GM18526 (cell line): ENCODE data around the gene PRSS8.

Experiments
- POLR2A ChIP-seq: IDR thresholded peaks from 3 replicates; pipeline ENCODE4 v1.6.1; 2011; ENCODE audit not compliant: insufficient read length; ENCODE audit errors: extremely low read depth

PRSS8 gene

DNA sequence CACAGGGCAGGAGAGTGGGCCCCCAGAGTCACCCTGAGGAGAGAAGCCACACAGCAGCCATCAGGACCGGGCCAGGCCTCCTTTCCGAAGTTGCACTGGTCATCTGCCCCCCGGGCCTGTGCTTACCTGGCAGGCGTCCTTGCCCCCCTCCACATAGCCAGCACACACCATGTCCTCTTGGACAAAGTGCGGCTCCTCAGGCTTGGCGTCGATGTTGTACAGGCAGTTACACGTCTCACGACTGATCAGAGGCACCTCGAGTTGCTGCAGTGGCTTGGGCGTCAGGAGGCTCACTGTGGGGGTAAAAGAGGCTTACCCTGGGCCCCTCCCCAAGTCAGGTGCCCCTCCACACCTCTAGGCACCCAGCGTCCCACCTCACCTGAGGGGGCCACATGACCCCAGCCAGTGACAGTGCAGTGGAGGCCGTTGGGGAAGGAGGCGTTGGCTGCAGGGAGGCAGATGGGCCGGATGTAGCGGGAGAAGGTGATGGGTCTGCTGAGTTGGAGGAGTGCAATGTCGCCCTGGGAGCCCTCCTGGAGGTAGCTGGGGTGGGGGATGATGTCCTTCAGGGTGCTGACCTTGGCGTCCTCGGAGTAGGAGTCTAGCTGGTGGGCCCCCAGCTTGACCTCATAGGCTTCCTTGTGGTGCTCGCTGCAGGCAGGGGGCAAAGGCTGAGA, 3.1 kb downstream of the PRSS8 start:
- TF ChIP-seq POLR2A, result no peak

DNA sequence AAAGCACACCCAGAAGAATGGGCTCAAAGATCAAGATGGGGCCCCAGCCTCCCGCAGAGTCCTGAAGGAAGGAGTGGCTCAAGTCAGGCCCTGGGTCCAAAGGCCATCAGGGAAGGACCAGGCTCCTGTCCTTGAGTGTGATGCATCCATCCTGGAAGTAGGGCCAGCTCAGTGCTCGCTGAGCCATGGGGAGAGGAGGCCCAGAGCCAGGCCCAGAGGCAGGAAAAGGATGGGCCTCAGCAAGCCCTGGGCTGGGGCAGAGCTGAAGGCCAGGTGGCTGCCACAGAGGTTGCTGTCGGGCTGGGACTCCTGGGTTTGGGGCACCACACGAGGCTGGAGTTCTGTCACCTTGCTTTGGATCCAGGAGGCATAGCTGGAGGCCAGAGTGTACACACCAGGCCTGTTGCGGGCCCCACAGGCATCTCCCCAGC, 3.7 kb downstream of the PRSS8 start:
- no peak for TF ChIP-seq POLR2A

DNA sequence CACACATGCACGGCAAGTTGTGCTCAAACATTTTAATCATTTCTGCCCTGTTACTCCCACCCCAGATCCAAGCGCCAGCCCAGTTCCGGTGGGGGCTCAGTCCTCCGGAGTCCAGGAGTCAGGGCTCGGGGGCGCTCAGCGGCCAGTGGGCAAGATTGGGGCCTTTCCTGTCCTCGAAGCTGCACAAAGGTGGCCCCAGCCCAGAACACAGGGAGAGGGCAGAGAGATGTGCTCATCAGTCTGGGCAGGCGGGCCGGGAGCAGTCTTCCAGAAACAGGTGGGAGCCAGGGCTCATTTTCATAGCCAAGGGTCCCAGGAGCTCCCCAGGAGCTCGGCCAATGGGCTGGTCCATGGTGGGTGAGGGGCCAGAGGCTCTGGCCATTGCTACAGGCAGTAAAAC, 4.1 kb downstream of the PRSS8 start:
- no peak for TF ChIP-seq POLR2A

DNA sequence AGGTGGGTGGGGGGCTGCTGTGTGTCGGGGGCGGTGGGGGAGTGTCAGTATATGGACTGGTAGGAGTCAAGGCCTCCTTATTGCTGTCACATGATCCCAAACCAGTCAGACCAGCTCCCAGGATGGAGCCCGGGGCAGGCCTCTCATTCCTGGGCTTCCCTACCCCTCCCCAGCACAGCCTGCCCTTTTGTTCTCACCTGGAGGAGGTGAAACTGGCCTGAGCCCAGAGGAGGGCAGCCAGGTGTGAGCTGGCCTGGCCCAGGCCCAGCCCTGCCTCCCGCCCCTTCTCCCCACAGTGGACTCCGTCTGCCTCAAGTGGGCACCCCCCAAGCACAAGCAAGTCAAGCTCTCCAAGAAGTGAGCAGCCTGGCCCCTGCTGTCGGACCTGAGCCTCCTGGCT, 4.6 kb downstream of the PRSS8 start:
- no peak for TF ChIP-seq POLR2A

DNA sequence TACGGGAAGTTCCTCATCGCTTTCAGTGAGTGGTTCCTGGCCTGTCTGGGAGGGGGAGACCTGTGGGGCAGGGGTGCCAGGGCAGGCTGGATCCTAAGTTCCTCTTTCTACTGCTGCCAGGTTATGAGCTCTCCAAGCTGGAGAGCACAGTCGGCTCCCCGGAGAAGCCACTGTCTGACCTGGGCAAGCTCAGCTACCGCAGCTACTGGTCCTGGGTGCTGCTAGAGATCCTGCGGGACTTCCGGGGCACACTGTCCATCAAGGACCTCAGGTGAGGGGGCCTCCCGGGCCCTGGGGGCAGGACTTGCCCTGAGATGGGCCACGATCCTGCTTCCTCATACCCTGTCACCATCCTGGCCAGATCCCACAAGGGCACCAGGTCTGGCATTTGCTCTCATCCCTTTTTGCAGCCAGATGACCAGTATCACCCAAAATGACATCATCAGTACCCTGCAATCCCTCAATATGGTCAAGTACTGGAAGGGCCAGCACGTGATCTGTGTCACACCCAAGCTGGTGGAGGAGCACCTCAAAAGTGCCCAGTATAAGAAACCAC, 5.1 kb downstream of the PRSS8 start:
- TF ChIP-seq POLR2A, result no peak

DNA sequence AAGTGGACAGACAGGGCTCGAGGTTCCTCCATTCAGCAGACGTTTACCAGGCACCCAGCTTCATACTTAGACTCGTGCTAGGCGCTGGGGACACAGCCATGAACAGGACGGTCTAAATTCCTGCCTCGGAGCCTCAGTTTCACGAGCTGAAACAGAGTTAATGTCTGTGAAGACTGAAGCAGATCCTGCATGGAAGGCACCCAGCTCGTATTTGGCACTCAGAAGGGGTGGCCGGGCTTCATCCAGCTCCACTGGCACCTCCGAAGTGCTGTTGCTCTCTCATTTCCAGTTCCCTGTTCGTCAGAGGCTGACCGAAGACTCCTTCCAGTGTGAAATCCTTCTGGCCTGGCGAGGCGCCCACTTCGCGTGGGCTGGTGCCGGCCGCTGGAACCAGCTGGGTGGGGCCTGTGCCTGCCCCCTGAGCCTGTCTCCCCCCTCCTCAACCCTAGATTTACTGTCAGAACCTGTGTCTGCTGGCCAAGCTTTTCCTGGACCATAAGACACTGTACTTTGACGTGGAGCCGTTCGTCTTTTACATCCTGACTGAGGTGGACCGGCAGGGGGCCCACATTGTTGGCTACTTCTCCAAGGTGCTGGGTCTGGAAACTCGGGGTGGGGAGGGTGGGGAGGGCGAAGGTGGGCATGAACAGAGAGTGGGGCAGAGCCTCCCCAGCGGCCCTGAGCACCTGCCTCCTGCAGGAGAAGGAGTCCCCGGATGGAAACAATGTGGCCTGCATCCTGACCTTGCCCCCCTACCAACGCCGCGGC, 5.8 kb downstream of the PRSS8 start:
- TF ChIP-seq POLR2A, result no peak

DNA sequence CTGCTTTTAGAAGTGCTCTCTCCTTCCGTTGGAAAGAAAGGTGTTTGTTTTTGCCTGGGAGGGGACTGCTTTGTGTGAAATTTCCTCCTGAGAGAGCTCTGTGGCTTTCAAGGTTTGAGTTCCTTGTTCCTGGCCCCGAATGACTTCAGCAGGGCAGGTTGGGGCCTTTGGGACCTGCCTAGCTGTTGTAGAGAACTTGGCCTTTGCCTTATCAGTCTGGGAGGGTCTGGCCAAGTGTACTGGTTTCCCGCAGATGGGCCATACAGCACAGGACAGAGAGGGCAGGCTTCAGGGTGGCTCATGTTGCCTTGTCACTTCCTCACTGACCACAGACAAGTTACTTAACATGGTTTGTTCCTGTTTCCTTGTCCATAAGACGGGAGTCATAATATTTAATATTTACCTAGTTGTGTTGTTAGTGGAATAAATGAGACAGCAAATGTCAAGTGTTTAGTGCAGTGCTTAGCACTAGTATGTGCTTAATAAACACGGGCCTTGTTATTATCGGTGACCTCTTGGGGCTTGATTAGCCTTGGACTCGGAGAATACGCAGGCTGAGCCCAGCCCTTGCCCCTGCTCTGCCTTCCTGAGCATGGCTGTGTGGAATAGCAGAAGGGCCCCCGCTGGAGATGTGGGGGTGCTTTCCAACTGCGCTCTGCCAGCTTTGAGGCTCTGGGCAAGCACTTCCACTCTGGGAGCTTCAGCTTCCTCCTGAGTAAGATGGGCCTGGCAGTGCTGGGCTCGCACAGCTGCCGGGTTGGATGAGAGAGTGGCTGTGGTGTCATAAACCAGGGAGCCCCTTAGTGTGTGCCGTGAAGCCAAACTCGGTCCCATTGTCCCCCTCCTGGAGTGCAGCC, 6.6 kb downstream of the PRSS8 start:
- TF ChIP-seq POLR2A, result no peak

DNA sequence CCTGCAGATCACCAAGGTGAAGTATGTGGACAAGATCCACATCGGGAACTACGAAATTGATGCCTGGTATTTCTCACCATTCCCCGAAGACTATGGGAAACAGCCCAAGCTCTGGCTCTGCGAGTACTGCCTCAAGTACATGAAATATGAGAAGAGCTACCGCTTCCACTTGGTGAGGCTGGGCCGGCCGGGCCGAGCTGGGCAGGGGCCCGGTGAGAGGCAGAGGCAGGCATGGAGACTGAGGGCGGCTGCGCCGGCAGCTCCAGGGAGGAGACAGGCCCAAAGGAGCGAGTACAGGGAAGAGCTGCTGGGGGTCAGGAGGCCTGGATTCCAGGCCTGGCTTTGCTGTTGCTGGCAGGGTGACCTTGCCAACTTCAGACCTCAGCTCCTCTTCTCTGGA, 8.3 kb downstream of the PRSS8 start:
- no peak for TF ChIP-seq POLR2A

DNA sequence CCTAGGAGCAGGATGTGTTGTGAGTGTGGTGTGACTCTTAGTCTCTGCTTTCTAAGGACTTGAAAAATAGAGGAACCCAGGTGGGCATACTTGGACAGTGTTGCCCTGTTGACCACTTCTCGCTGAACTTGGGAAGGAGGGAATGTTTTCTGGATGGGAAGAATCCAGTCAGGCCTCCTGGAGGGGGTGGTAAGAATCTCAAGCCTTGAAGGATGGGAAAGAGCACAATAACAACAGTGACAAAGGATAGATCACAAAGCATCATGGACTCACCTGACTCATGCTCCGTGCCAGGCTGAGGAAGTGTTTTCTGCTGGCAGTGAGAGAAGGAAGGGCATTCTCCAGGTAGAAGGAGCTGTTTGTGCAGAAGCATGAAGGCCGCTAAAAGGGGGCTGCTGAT, 9.7 kb downstream of the PRSS8 start:
- TF ChIP-seq POLR2A, result no peak

DNA sequence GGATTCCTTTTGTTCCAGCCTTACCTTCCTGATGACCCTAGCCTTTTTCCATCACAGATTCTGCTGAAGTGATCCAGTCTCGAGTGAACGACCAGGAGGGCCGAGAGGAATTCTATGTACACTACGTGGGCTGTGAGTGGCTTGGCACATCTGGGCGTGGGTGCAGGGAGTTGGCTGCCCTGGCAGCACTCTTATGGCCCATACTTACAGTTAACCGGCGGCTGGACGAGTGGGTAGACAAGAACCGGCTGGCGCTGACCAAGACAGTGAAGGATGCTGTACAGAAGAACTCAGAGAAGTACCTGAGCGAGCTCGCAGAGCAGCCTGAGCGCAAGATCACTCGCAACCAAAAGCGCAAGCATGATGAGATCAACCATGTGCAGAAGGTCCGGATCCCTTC, 15.4 kb downstream of the PRSS8 start:
- no peak for TF ChIP-seq POLR2A

DNA sequence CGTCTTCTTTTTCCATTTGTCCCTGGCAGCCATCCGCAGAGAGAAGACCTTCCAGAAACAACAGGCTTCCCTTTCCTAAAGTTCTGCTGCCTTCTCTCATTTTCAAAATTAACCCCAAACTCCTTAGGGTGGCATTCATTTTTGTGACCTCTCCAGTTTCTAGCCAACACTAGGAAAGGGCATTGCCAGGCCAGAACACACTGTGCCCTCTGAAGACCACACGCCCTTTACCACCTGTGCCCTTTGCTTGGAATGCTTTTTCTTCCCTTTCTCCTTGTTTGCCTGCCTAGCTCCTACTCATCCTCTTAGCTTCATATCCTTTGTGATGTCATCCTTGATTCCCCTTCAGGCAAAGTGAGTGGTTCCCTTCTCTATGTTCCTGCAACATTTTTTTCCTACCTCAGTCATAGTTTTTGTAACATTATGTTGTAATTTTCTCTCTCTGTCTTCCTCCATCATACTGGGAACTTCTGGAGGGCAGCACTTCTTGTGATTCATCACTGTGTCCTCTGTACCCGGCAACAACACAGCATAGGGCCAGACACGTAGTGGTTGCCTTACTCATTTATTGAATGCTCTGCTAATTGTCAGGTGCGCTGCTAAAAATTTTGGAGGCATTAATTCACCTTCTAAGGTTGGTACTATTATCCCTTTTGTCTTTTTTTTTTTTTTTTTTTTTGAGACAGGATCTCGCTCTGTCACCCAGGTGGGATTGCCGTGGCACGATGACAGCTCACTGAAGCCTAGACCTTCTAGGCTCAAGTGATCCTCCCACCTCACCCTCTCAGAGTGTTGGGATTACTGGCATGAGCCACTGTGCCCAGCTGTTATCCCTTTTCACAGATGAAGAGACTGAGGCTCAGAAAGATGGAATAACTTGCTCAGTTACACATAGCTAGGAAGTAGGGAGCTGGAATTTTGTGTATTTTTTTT, 17.0 kb downstream of the PRSS8 start:
- no peak for TF ChIP-seq POLR2A

DNA sequence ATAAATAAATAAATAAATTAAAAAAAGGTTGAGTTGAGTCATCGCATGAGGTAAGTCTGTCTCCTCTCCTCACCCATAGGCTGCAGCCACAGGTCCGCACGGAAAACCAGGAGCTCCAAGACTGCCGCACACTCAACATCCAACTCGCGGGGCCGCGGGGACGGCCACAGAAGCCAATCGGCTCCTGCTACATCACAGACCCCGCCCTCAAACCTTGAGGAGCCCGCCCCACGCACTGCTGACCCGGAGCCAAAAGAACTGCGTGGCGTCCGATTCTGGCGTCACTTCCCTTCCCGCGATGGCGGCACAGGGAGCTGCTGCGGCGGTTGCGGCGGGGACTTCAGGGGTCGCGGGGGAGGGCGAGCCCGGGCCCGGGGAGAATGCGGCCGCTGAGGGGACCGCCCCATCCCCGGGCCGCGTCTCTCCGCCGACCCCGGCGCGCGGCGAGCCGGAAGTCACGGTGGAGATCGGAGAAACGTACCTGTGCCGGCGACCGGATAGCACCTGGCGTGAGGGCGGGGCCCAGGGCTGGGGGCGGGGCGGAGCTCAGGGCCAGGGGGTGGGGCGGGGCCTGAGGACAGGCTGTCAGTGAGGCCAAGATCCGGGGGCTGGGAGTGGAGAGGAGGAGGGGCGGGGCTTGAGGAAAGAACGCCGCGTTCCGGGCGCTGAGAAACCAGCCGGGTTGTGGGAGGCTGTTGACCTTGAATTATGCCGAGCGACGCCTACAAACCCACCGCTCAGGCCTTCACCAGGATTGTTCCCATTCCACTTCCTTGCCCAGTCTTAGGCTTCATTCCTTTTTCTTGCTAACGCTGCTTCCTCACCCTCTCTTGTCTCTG, 17.9 kb downstream of the PRSS8 start, which contains the start of gene KAT8:
Gene KAT8, plus strand, starts transcription at position 281 of the 839 bp plus-strand sequence. Its CDS starts 18 bp downstream, at position 299.
- TF ChIP-seq POLR2A, result peak; percentile 84

DNA sequence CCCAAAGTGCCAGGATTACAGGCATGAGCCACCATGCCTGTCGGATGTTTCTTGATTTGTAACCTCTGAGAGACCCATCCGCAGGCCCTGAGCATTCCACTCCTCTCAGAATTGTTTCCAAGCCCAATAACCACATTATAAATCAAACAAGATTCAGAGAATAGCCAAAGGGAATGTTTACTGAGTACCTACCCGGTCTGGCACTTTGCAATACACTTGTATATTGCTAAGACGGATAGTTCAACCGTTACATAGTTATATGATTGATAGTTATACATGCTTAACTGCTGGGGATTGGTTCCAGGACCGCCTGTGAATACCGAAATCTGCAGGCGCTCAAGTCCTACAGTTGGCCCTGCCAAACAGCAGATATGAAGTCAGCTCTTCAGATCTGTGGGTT, 21.1 kb downstream of the PRSS8 start:
- no peak for TF ChIP-seq POLR2A
